Thoracic aorta (tissue), 2 donors: ENCODE results near the gene POLR2L. TPM values are rescaled to one million over a fixed set of nuclear protein-coding genes. Genes with fewer than 3 reads are reported as not detected.

Experiments used
- ATAC-seq: fragments of 150-250 bp; one replicate; pipeline ENCODE4 v1.8.0; 2017; ENCODE audit warnings: low read depth; ENCODE audit not compliant: insufficient number of reproducible peaks, low FRiP score
- DNase-seq: peaks from one replicate; pipeline ENCODE4 v3.0.0-alpha.2; 2020; ENCODE audit warnings: low spot score
- H3K27ac ChIP-seq, 2 donors: fragments of 200-600 bp; sonication (generic); 1 replicate in 1 of 2; 2 replicates in 1 of 2; pipeline ENCODE4 v1.5.1; 2016; ENCODE audit warnings: mild to moderate bottlenecking in 2 of 2, moderate library complexity in 2 of 2
- H3K27me3 ChIP-seq: fragments of 200-600 bp; sonication (generic); replicated peaks from 2 replicates; pipeline ENCODE4 v1.6.0; 2016; ENCODE audit warnings: mild to moderate bottlenecking; ENCODE audit not compliant: insufficient read depth
- H3K36me3 ChIP-seq: fragments of 200-600 bp; sonication (generic); one replicate; pipeline ENCODE4 v1.5.1; 2016
- H3K4me1 ChIP-seq, 2 donors: fragments of 200-600 bp; sonication (generic); 1 replicate in 1 of 2; 2 replicates in 1 of 2; pipeline versions ENCODE4 v1.5.1 to v1.6.0; 2016; ENCODE audit warnings: low read depth in 2 of 2, mild to moderate bottlenecking in 1 of 2; ENCODE audit not compliant: control insufficient read depth in 1 of 2
- H3K4me3 ChIP-seq: fragments of 200-600 bp; sonication (generic); 2 replicates; pipeline ENCODE4 v1.5.1; 2016; ENCODE audit warnings: mild to moderate bottlenecking
- H3K9me3 ChIP-seq: fragments of 200-600 bp; sonication (generic); 2 replicates; pipeline ENCODE4 v1.5.1; 2016
- CTCF ChIP-seq: fragments of 200-600 bp; sonication (generic); IDR thresholded peaks from one replicate; pipeline ENCODE4 v1.5.1; 2019; ENCODE audit warnings: antibody characterized with exemption
- total RNA-seq, 2 donors: library from RNA; depleted of rRNA; stranded (reverse); fragments of >200 nt; gene quantifications; one replicate each; pipeline versions ENCODE4 v1.1.0 to v1.2.3, GENCODE V29; 2016

POLR2L gene
- total RNA-seq, 2 donors from 2014 or later, result 20.8 to 63.0 TPM

GRCh38 chr11:829176-829846 is 13.0 kb downstream of the POLR2L start:
- Histone ChIP-seq H3K27me3 (peaks cover 6% of the 10 kb centered on the region), H3K4me3 (peak overlapping the region; percentile 75), H3K9me3 (no peaks in the 10 kb centered on the region), H3K4me1 (peaks cover 40 to 66% of the 10 kb centered on the region in 2 donors), H3K36me3 (peaks cover 17% of the 10 kb centered on the region), H3K27ac (peak overlapping the region in 1 of 2 donors; percentile 40)
- no peak for TF ChIP-seq CTCF
- DNase-seq (no peak), ATAC-seq (no peak)

GRCh38 chr11:828506-829175 is 13.7 kb downstream of the POLR2L start:
- peaks cover 40 to 60% of the 10 kb centered on the region in 2 donors for H3K4me1 ChIP-seq
- H3K27me3 ChIP-seq, result peaks cover 6% of the 10 kb centered on the region
- peak overlapping the region; percentile 75 for H3K4me3 ChIP-seq

GRCh38 chr11:827897-828192 is 14.5 kb downstream of the POLR2L start, which contains the start of gene CRACR2B:
Gene CRACR2B, plus strand, starts transcription at chr11:827919. Its CDS starts 689 bp downstream, at chr11:828608.
- ATAC-seq, result no peak
- H3K27ac ChIP-seq, result peak within 1 kb of the TSS in 1 of 2 donors; percentile 39
- peaks cover 40 to 57% of the 10 kb centered on the region in 2 donors for H3K4me1 ChIP-seq
- H3K4me3 ChIP-seq, result peak within 1 kb of the TSS; percentile 76
- no peak for TF ChIP-seq CTCF
- peaks cover 31% of the 10 kb centered on the region for H3K36me3 ChIP-seq
- DNase-seq, result no peak
- peaks cover 6% of the 10 kb centered on the region for H3K27me3 ChIP-seq
- H3K9me3 ChIP-seq, result no peaks in the 10 kb centered on the region

More at GRCh38 chr11:828506-829175, 13.7 kb downstream of the POLR2L start:
- TF ChIP-seq CTCF, result no peak
- Histone ChIP-seq H3K36me3 (peaks cover 23% of the 10 kb centered on the region), H3K27ac (peak overlapping the region in 1 of 2 donors; percentile 39), H3K9me3 (no peaks in the 10 kb centered on the region)
- no peak for ATAC-seq
- no peak for DNase-seq

GRCh38 chr11:827146-827896 is 15.0 kb downstream of the POLR2L start:
- no peaks in the 10 kb centered on the region for H3K9me3 ChIP-seq
- H3K4me3 ChIP-seq, result peak overlapping the region; percentile 76
- ATAC-seq (no peak), DNase-seq (no peak)
- H3K27ac ChIP-seq, result peak overlapping the region in 1 of 2 donors; percentile 39
- peaks cover 35% of the 10 kb centered on the region for H3K36me3 ChIP-seq
- H3K27me3 ChIP-seq, result peaks cover 6% of the 10 kb centered on the region
- peaks cover 40 to 58% of the 10 kb centered on the region in 2 donors for H3K4me1 ChIP-seq
- TF ChIP-seq CTCF, result no peak

- H3K27me3 ChIP-seq, result peaks cover 6% of the 10 kb centered on the region
- ATAC-seq, result no peak
- peak overlapping the region; percentile 76 for H3K4me3 ChIP-seq
These were observed 15.5 kb downstream of the POLR2L start for GRCh38 chr11:826836-827145.

More at GRCh38 chr11:826836-827145, 15.5 kb downstream of the POLR2L start:
- Histone ChIP-seq H3K9me3 (no peaks in the 10 kb centered on the region), H3K4me1 (peaks cover 36 to 58% of the 10 kb centered on the region in 2 donors), H3K36me3 (peaks cover 35% of the 10 kb centered on the region), H3K27ac (peak overlapping the region in 1 of 2 donors; percentile 39)
- no peak for DNase-seq
- no peak for TF ChIP-seq CTCF
